Natural killer cell (primary cell): Measurements from ENCODE around the gene ZNF330. TPM values are rescaled to one million over a fixed set of nuclear protein-coding genes. Genes with fewer than 3 reads are reported as not detected.

Experiments
- ATAC-seq, 3 donors: fragments of 150-1000 bp in 2 of 3; fragments of 200-7000 bp in 1 of 3; cut with Tn5 transposase; 1 replicate in 1 of 3; 2 replicates in 2 of 3; pipeline ENCODE4 v1.10.0; 2021; ENCODE audit warnings: mild to moderate bottlenecking in 2 of 3, moderate library complexity in 2 of 3
- DNase-seq, 2 donors: peaks; one replicate each; pipeline versions ENCODE4 v3.0.0 to v3.0.0-alpha.2; 2013 to 2021; ENCODE audit warnings: mixed read lengths in 1 of 2
- H3K27ac ChIP-seq: one replicate; pipeline ENCODE4 v1.5.1; 2013; ENCODE audit warnings: mild to moderate bottlenecking, low read length
- H3K27me3 ChIP-seq: one replicate; pipeline ENCODE4 v1.6.1; 2013; ENCODE audit warnings: low read length; ENCODE audit not compliant: control insufficient read depth, insufficient read depth
- H3K36me3 ChIP-seq: one replicate; pipeline ENCODE4 v1.6.1; 2013; ENCODE audit warnings: low read length; ENCODE audit not compliant: control insufficient read depth, insufficient read depth
- H3K4me1 ChIP-seq: one replicate; pipeline ENCODE4 v1.6.1; 2013; ENCODE audit warnings: low read length; ENCODE audit not compliant: control insufficient read depth, insufficient read depth
- H3K4me3 ChIP-seq: one replicate; pipeline ENCODE4 v1.5.1; 2013; ENCODE audit warnings: low read length
- H3K9me3 ChIP-seq: one replicate; pipeline ENCODE4 v1.6.1; 2013; ENCODE audit warnings: low read length; ENCODE audit not compliant: control insufficient read depth, insufficient read depth
- H3K27ac Mint-ChIP-seq, 2 donors: one replicate each; pipeline ENCODE4 v1.8.0; 2022; ENCODE audit warnings: mild to moderate bottlenecking in 2 of 2, mixed read lengths in 2 of 2, moderate library complexity in 1 of 2
- H3K27me3 Mint-ChIP-seq, 2 donors: one replicate each; pipeline ENCODE4 v1.8.0; 2022; ENCODE audit warnings: low read depth in 2 of 2, mixed read lengths in 2 of 2
- H3K36me3 Mint-ChIP-seq: one replicate; pipeline ENCODE4 v1.8.0; 2022; ENCODE audit warnings: mixed read lengths
- H3K4me1 Mint-ChIP-seq, 2 donors: one replicate each; pipeline ENCODE4 v1.8.0; 2022; ENCODE audit warnings: mixed read lengths in 2 of 2
- H3K4me3 Mint-ChIP-seq: one replicate; pipeline ENCODE4 v1.8.0; 2022; ENCODE audit warnings: mild to moderate bottlenecking, moderate library complexity, mixed read lengths
- H3K9me3 Mint-ChIP-seq, 2 donors: one replicate each; pipeline ENCODE4 v1.8.0; 2022; ENCODE audit warnings: mixed read lengths in 2 of 2
- CTCF ChIP-seq: fragments of 200-600 bp; IDR thresholded peaks from one replicate; pipeline ENCODE4 v1.8.0; 2022; ENCODE audit warnings: antibody characterized with exemption
- WGBS: methylation state at CpG from one replicate; pipeline ENCODE4 v1.1.7; 2013; ENCODE audit warnings: missing lambda C conversion rate; ENCODE audit not compliant: insufficient coverage; 5-methylcytosine and 5-hydroxymethylcytosine counted together
- intact Hi-C: fragments of 100-400 bp; cut with micrococcal nuclease; formaldehyde crosslinking; loops from one replicate; pipeline ENCODE4 v1.14.2; 2022
- total RNA-seq, 4 donors: library from RNA; stranded (reverse); fragments of 120-200 nt in 1 of 4; gene quantifications; one replicate each; pipeline versions ENCODE4 v1.2.3 to v1.2.4, GENCODE V29; 2013 to 2022

ZNF330 gene
- total RNA-seq, 3 donors from 2014 or later (not counting 1 experiment from before 2014, with no cell fraction given): 25.3 to 34.8 (median 34.7) TPM

- no peaks in the 10 kb centered on the region for H3K9me3 Mint-ChIP-seq
- DNase-seq: no peak
- ATAC-seq: no peak
- H3K36me3 Mint-ChIP-seq: no peaks in the 10 kb centered on the region
- Histone ChIP-seq H3K9me3 (no peaks in the 10 kb centered on the region), H3K4me3 (no peak overlapping the region), H3K4me1 (no peaks in the 10 kb centered on the region), H3K36me3 (no peaks in the 10 kb centered on the region), H3K27ac (no peak overlapping the region), H3K27me3 (no peaks in the 10 kb centered on the region)
- H3K27me3 Mint-ChIP-seq: peaks cover 3 to 5% of the 10 kb centered on the region in 2 donors
- no peak for TF ChIP-seq CTCF
- no peak overlapping the region for H3K27ac Mint-ChIP-seq
- intact Hi-C loops: no loop called here
- 72% methylated on average over 2 of the region's 2 CpGs for WGBS
- no peak overlapping the region for H3K4me3 Mint-ChIP-seq
- H3K4me1 Mint-ChIP-seq: no peaks in the 10 kb centered on the region
Observed at GRCh38 chr4:141240671-141241070, 20.0 kb downstream of the ZNF330 start.

- Histone ChIP-seq H3K27ac (no peak overlapping the region), H3K9me3 (no peaks in the 10 kb centered on the region), H3K36me3 (no peaks in the 10 kb centered on the region), H3K4me3 (no peak overlapping the region), H3K27me3 (no peaks in the 10 kb centered on the region), H3K4me1 (no peaks in the 10 kb centered on the region)
- 0% methylated on average over 1 of the region's 1 CpG for WGBS
- DNase-seq (no peak), ATAC-seq (no peak)
- Mint-ChIP-seq H3K4me3 (no peak overlapping the region), H3K9me3 (no peaks in the 10 kb centered on the region), H3K27me3 (peaks cover 3 to 5% of the 10 kb centered on the region in 2 donors), H3K27ac (no peak overlapping the region), H3K36me3 (no peaks in the 10 kb centered on the region), H3K4me1 (no peaks in the 10 kb centered on the region)
- no peak for TF ChIP-seq CTCF
- intact Hi-C loops: no loop called here
Observed at GRCh38 chr4:141241986-141242385, 21.3 kb downstream of the ZNF330 start.

- H3K9me3 Mint-ChIP-seq: no peaks in the 10 kb centered on the region
- WGBS: 80% methylated on average over 1 of the region's 1 CpG
- no peak for ATAC-seq
- no peaks in the 10 kb centered on the region for H3K4me1 Mint-ChIP-seq
- H3K27ac Mint-ChIP-seq: no peak overlapping the region
- Histone ChIP-seq H3K27ac (no peak overlapping the region), H3K9me3 (no peaks in the 10 kb centered on the region), H3K4me1 (no peaks in the 10 kb centered on the region), H3K4me3 (no peak overlapping the region), H3K36me3 (no peaks in the 10 kb centered on the region), H3K27me3 (no peaks in the 10 kb centered on the region)
- no peak for DNase-seq
- intact Hi-C loops: no loop called here
- no peaks in the 10 kb centered on the region for H3K36me3 Mint-ChIP-seq
- peaks cover 2 to 3% of the 10 kb centered on the region in 2 donors for H3K27me3 Mint-ChIP-seq
- no peak for TF ChIP-seq CTCF
- no peak overlapping the region for H3K4me3 Mint-ChIP-seq
Observed at GRCh38 chr4:141244419-141244818, 23.7 kb downstream of the ZNF330 start.

GRCh38 chr4:141246243-141246642 is 25.5 kb downstream of the ZNF330 start:
- WGBS: no CpG with 5 or more reads among the region's 2 CpGs
- Mint-ChIP-seq H3K27me3 (peaks cover 0 to 3% of the 10 kb centered on the region in 2 donors), H3K4me3 (no peak overlapping the region), H3K4me1 (no peaks in the 10 kb centered on the region), H3K27ac (no peak overlapping the region), H3K9me3 (no peaks in the 10 kb centered on the region), H3K36me3 (no peaks in the 10 kb centered on the region)
- no peak for TF ChIP-seq CTCF
- no peaks in the 10 kb centered on the region for H3K36me3 ChIP-seq
- no peaks in the 10 kb centered on the region for H3K9me3 ChIP-seq
- intact Hi-C loops: no loop called here
- H3K4me1 ChIP-seq: no peaks in the 10 kb centered on the region
- no peaks in the 10 kb centered on the region for H3K27me3 ChIP-seq
- no peak overlapping the region for H3K27ac ChIP-seq
- DNase-seq (no peak), ATAC-seq (no peak)
- H3K4me3 ChIP-seq: no peak overlapping the region
